Ishikawa (cell line): ENCODE measurements around the gene RIPPLY1.

ENCODE experiments used
- CEBPB ChIP-seq: IDR thresholded peaks from 2 replicates; pipeline ENCODE4 v1.6.1; 2012
- CREB1 ChIP-seq: IDR thresholded peaks from 2 replicates; pipeline ENCODE4 v1.6.1; 2012; ENCODE audit warnings: low read depth
- EGR1 ChIP-seq: IDR thresholded peaks from 2 replicates; pipeline ENCODE4 v1.6.1; 2012
- EP300 ChIP-seq: IDR thresholded peaks from 2 replicates; pipeline ENCODE4 v1.6.1; 2012; ENCODE audit warnings: borderline replicate concordance
- MAX ChIP-seq: IDR thresholded peaks from 2 replicates; pipeline ENCODE4 v1.6.1; 2012
- NFIC ChIP-seq: IDR thresholded peaks from 2 replicates; pipeline ENCODE4 v1.6.1; 2012
- RAD21 ChIP-seq: IDR thresholded peaks from 2 replicates; pipeline ENCODE4 v1.6.1; 2012; ENCODE audit warnings: low read depth
- REST ChIP-seq: IDR thresholded peaks from 2 replicates; pipeline ENCODE4 v1.6.1; 2012; ENCODE audit warnings: low read depth, mild to moderate bottlenecking
- TAF1 ChIP-seq: IDR thresholded peaks from 2 replicates; pipeline ENCODE4 v1.6.1; 2012; ENCODE audit warnings: low read depth, mild to moderate bottlenecking
- TEAD4 ChIP-seq: IDR thresholded peaks from 2 replicates; pipeline ENCODE4 v1.6.1; 2012
- USF1 ChIP-seq: IDR thresholded peaks from 2 replicates; pipeline ENCODE4 v1.6.1; 2012
- YY1 ChIP-seq: IDR thresholded peaks from 2 replicates; pipeline ENCODE4 v1.6.1; 2012; ENCODE audit warnings: low read depth

GRCh38 chrX:106940068-106940467 lies 36.9 kb upstream of the RIPPLY1 start:
- TF ChIP-seq RAD21 = no peak
- no peak for TF ChIP-seq EP300
- no peak for TF ChIP-seq REST
- TF ChIP-seq USF1 = no peak
- TF ChIP-seq CEBPB = no peak
- TF ChIP-seq YY1 = no peak
- no peak for TF ChIP-seq NFIC
- TF ChIP-seq CREB1 = no peak
- no peak for TF ChIP-seq MAX
- TF ChIP-seq TAF1 = no peak
- TF ChIP-seq EGR1 = no peak
- TF ChIP-seq TEAD4 = no peak
